HG02943 (cell line): Measurements from ENCODE around the gene ZC3H7B.
A peak's percentile ranks its signal among the peaks of the same experiment; 100 is the strongest.
"Not testable (repeated sequence)": the region's sequence is repeated elsewhere in the genome, so short reads cannot be mapped to it uniquely, and the experiment has no call there.

Experiments
- ATAC-seq: cut with Tn5 transposase; IDR thresholded peaks from one replicate; pipeline ENCODE4 v1.9.1; 2021; ENCODE audit warnings: mild to moderate bottlenecking, low read depth, moderate library complexity; ENCODE audit not compliant: unreplicated experiment

The ZC3H7B gene

GRCh38 chr22:41285820-41286638, 15.3 kb upstream of the ZC3H7B start, which contains the start of gene RANGAP1:
RANGAP1 (minus strand) TSS chr22:41286187; CDS start chr22:41281044, 5,143 bp downstream.
- peak; percentile 89 for ATAC-seq

GRCh38 chr22:41286639-41287091, 14.7 kb upstream of the ZC3H7B start:
- peak; percentile 22 for ATAC-seq

GRCh38 chr22:41288245-41288946, 12.9 kb upstream of the ZC3H7B start:
- no peak for ATAC-seq

GRCh38 chr22:41289671-41290070, 11.7 kb upstream of the ZC3H7B start:
- ATAC-seq: no peak

GRCh38 chr22:41290262-41291221, 10.8 kb upstream of the ZC3H7B start:
- ATAC-seq: no peak

GRCh38 chr22:41294816-41295215, 6.5 kb upstream of the ZC3H7B start:
- not testable (repeated sequence) for ATAC-seq

- no peak for ATAC-seq
Measured at GRCh38 chr22:41296826-41297667, 4.3 kb upstream of the ZC3H7B start.

GRCh38 chr22:41300661-41301060, 664 bp upstream of the ZC3H7B start:
- ATAC-seq: no peak

- ATAC-seq: no peak
Measured at GRCh38 chr22:41302021-41302767, 869 bp downstream of the ZC3H7B start.

- ATAC-seq: no peak
Measured at GRCh38 chr22:41302811-41303210, 1.5 kb downstream of the ZC3H7B start.

- ATAC-seq: no peak
Measured at GRCh38 chr22:41305646-41306045, 4.3 kb downstream of the ZC3H7B start.

GRCh38 chr22:41308054-41308453, 6.7 kb downstream of the ZC3H7B start:
- ATAC-seq: no peak

- no peak for ATAC-seq
Measured at GRCh38 chr22:41308544-41308947, 7.2 kb downstream of the ZC3H7B start.

- no peak for ATAC-seq
Measured at GRCh38 chr22:41310336-41310735, 9.0 kb downstream of the ZC3H7B start.

GRCh38 chr22:41311487-41311886, 10.2 kb downstream of the ZC3H7B start:
- no peak for ATAC-seq

- ATAC-seq: no peak
Measured at GRCh38 chr22:41314821-41315220, 13.5 kb downstream of the ZC3H7B start.

GRCh38 chr22:41315586-41315985, 14.3 kb downstream of the ZC3H7B start:
- ATAC-seq: no peak

GRCh38 chr22:41320416-41321240, 19.3 kb downstream of the ZC3H7B start:
- ATAC-seq: no peak
